SK-N-SH (cell line): ENCODE data around the gene PRKN.

Experiments used
- GABPA ChIP-seq: IDR thresholded peaks from 2 replicates; pipeline ENCODE4 v1.4.0; 2012; ENCODE audit warnings: low read depth, mild to moderate bottlenecking
- MXI1 ChIP-seq: IDR thresholded peaks from 2 replicates; pipeline ENCODE4 v1.6.1; 2012; ENCODE audit warnings: mild to moderate bottlenecking, low read depth, low read length, improper control_type of control experiment
- POLR2AphosphoS5 ChIP-seq: IDR thresholded peaks from 2 replicates; pipeline ENCODE4 v1.6.1; 2012; ENCODE audit warnings: low read depth, low read length
- TF ChIP-seq, protein P1 (sequence below): IDR thresholded peaks from 2 replicates; pipeline ENCODE4 v1.4.0; 2012; ENCODE audit warnings: low read depth
- TF ChIP-seq, protein P2 (sequence below): fragments of 200-600 bp; sonication (generic); IDR thresholded peaks from 2 replicates; pipeline ENCODE4 v1.6.1; 2017; ENCODE audit warnings: antibody characterized with exemption, mild to moderate bottlenecking, moderate library complexity
- TF ChIP-seq, protein P3 (sequence below): fragments of 150-350 bp; IDR thresholded peaks from 2 replicates; pipeline ENCODE4 v1.6.1; 2017; ENCODE audit warnings: antibody characterized with exemption, low read length, low read depth, borderline replicate concordance
- TF ChIP-seq, protein P4 (sequence below): IDR thresholded peaks from 2 replicates; pipeline ENCODE4 v1.6.1; 2012; ENCODE audit warnings: mild to moderate bottlenecking, low read depth, low read length, moderate library complexity

DNA sequence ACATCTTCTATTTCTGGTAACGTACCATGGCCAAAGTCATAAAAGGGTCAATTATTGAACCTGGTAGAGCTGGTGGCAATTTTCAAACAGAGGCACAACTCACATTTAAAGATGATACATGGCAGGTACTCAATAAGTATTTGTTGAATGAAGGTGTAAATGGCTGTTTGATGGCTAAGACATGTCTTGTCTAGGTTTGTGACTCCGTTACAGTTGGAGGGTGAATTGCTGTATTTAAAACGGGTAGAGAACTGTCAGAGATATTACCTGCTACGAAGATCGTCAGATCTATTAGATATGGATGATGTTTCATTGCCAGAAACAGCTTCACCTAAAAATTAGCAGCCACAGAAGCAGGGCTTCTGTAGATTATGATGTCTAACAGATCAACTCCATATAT lies 601.9 kb downstream of the PRKN start:
- TF ChIP-seq GABPA (no peak), MXI1 (no peak), POLR2AphosphoS5 (no peak)
- TF ChIP-seq, protein P1, sequence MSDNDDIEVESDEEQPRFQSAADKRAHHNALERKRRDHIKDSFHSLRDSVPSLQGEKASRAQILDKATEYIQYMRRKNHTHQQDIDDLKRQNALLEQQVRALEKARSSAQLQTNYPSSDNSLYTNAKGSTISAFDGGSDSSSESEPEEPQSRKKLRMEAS = no peak
- TF ChIP-seq, protein P2, sequence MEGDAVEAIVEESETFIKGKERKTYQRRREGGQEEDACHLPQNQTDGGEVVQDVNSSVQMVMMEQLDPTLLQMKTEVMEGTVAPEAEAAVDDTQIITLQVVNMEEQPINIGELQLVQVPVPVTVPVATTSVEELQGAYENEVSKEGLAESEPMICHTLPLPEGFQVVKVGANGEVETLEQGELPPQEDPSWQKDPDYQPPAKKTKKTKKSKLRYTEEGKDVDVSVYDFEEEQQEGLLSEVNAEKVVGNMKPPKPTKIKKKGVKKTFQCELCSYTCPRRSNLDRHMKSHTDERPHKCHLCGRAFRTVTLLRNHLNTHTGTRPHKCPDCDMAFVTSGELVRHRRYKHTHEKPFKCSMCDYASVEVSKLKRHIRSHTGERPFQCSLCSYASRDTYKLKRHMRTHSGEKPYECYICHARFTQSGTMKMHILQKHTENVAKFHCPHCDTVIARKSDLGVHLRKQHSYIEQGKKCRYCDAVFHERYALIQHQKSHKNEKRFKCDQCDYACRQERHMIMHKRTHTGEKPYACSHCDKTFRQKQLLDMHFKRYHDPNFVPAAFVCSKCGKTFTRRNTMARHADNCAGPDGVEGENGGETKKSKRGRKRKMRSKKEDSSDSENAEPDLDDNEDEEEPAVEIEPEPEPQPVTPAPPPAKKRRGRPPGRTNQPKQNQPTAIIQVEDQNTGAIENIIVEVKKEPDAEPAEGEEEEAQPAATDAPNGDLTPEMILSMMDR = no peak
- TF ChIP-seq, protein P3, sequence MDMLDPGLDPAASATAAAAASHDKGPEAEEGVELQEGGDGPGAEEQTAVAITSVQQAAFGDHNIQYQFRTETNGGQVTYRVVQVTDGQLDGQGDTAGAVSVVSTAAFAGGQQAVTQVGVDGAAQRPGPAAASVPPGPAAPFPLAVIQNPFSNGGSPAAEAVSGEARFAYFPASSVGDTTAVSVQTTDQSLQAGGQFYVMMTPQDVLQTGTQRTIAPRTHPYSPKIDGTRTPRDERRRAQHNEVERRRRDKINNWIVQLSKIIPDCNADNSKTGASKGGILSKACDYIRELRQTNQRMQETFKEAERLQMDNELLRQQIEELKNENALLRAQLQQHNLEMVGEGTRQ = no peak
- TF ChIP-seq, protein P4, sequence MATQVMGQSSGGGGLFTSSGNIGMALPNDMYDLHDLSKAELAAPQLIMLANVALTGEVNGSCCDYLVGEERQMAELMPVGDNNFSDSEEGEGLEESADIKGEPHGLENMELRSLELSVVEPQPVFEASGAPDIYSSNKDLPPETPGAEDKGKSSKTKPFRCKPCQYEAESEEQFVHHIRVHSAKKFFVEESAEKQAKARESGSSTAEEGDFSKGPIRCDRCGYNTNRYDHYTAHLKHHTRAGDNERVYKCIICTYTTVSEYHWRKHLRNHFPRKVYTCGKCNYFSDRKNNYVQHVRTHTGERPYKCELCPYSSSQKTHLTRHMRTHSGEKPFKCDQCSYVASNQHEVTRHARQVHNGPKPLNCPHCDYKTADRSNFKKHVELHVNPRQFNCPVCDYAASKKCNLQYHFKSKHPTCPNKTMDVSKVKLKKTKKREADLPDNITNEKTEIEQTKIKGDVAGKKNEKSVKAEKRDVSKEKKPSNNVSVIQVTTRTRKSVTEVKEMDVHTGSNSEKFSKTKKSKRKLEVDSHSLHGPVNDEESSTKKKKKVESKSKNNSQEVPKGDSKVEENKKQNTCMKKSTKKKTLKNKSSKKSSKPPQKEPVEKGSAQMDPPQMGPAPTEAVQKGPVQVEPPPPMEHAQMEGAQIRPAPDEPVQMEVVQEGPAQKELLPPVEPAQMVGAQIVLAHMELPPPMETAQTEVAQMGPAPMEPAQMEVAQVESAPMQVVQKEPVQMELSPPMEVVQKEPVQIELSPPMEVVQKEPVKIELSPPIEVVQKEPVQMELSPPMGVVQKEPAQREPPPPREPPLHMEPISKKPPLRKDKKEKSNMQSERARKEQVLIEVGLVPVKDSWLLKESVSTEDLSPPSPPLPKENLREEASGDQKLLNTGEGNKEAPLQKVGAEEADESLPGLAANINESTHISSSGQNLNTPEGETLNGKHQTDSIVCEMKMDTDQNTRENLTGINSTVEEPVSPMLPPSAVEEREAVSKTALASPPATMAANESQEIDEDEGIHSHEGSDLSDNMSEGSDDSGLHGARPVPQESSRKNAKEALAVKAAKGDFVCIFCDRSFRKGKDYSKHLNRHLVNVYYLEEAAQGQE = no peak
